ENCODE data around the gene TRUB1.

Gene TRUB1

GRCh38 chr10:114905450-114905849 lies 32.5 kb upstream of the TRUB1 start:
- H4K20me1 ChIP-seq (ENCODE audit: control insufficient read depth, insufficient read depth, low read depth, low read length): no peaks in the 10 kb centered on the region
- no peaks in the 10 kb centered on the region for H3K9me2 ChIP-seq (replicated peaks; ENCODE audit: control insufficient read depth, low read length)
- H3K4me3 ChIP-seq (ENCODE audit: low read length): no peak overlapping the region
- no peaks in the 10 kb centered on the region for H3K9me3 ChIP-seq (ENCODE audit: control insufficient read depth, insufficient read depth, low read length)
- H3K36me3 ChIP-seq (ENCODE audit: control insufficient read depth, low read length): no peaks in the 10 kb centered on the region
- H3K27me3 ChIP-seq (ENCODE audit: control insufficient read depth, low read length): peaks cover 14% of the 10 kb centered on the region
- H3K79me2 ChIP-seq (ENCODE audit: control insufficient read depth, low read length): no peaks in the 10 kb centered on the region
- H3K27ac ChIP-seq (ENCODE audit: low read depth, low read length): no peak overlapping the region
- no peak overlapping the region for H3K4me2 ChIP-seq (ENCODE audit: low read length)
- H3K4me1 ChIP-seq (ENCODE audit: control insufficient read depth, low read length): no peaks in the 10 kb centered on the region
- no peaks in the 10 kb centered on the region for H3F3A ChIP-seq (ENCODE audit: control insufficient read depth, insufficient read depth)
- TF ChIP-seq EZH2phosphoT487 (IDR thresholded peaks at IDR 0.05; ENCODE audit: borderline replicate concordance, low read length): no peak
- TF ChIP-seq, protein P1, sequence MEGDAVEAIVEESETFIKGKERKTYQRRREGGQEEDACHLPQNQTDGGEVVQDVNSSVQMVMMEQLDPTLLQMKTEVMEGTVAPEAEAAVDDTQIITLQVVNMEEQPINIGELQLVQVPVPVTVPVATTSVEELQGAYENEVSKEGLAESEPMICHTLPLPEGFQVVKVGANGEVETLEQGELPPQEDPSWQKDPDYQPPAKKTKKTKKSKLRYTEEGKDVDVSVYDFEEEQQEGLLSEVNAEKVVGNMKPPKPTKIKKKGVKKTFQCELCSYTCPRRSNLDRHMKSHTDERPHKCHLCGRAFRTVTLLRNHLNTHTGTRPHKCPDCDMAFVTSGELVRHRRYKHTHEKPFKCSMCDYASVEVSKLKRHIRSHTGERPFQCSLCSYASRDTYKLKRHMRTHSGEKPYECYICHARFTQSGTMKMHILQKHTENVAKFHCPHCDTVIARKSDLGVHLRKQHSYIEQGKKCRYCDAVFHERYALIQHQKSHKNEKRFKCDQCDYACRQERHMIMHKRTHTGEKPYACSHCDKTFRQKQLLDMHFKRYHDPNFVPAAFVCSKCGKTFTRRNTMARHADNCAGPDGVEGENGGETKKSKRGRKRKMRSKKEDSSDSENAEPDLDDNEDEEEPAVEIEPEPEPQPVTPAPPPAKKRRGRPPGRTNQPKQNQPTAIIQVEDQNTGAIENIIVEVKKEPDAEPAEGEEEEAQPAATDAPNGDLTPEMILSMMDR (IDR thresholded peaks at IDR 0.05; ENCODE audit: low read depth, low read length, poor library complexity, severe bottlenecking): no peak

GRCh38 chr10:114906981-114907380 lies 31.0 kb upstream of the TRUB1 start:
- Histone ChIP-seq H3K27ac (ENCODE audit: low read depth, low read length) (no peak overlapping the region), H3K4me1 (ENCODE audit: control insufficient read depth, low read length) (no peaks in the 10 kb centered on the region), H3K4me2 (ENCODE audit: low read length) (no peak overlapping the region), H3F3A (ENCODE audit: control insufficient read depth, insufficient read depth) (no peaks in the 10 kb centered on the region), H3K36me3 (ENCODE audit: control insufficient read depth, low read length) (no peaks in the 10 kb centered on the region), H3K9me3 (ENCODE audit: control insufficient read depth, insufficient read depth, low read length) (no peaks in the 10 kb centered on the region), H3K79me2 (ENCODE audit: control insufficient read depth, low read length) (no peaks in the 10 kb centered on the region), H3K9me2 (replicated peaks; ENCODE audit: control insufficient read depth, low read length) (no peaks in the 10 kb centered on the region), H4K20me1 (ENCODE audit: control insufficient read depth, insufficient read depth, low read depth, low read length) (no peaks in the 10 kb centered on the region), H3K27me3 (ENCODE audit: control insufficient read depth, low read length) (peaks cover 14% of the 10 kb centered on the region), H3K4me3 (ENCODE audit: low read length) (no peak overlapping the region)
- TF ChIP-seq, protein P1 (IDR thresholded peaks at IDR 0.05; ENCODE audit: low read depth, low read length, poor library complexity, severe bottlenecking): no peak
- no peak for TF ChIP-seq EZH2phosphoT487 (IDR thresholded peaks at IDR 0.05; ENCODE audit: borderline replicate concordance, low read length)

DNA sequence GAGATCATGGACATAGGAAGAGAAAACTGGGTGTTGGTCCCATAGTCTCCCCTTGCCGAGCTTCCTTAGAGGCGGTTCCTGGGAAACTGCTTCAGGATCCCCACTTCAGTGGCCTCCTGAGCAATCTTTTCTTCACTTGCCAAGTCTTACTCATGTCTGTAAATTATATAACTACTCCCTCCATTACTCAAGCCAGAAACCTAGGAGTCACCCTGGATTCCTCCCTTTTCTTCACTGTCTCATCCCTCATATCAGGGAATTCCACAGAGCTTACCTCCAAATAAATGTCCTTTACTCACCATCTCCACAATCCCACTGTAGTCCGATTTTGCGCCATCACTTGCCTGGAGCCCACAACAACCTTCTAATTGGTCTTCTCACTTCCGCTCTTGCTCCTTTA lies 29.1 kb upstream of the TRUB1 start:
- H3K9me2 ChIP-seq (replicated peaks; ENCODE audit: control insufficient read depth, low read length): no peaks in the 10 kb centered on the region
- peaks cover 14% of the 10 kb centered on the region for H3K27me3 ChIP-seq (ENCODE audit: control insufficient read depth, low read length)
- H3K79me2 ChIP-seq (ENCODE audit: control insufficient read depth, low read length): no peaks in the 10 kb centered on the region
- H3K27ac ChIP-seq (ENCODE audit: low read depth, low read length): no peak overlapping the region
- no peaks in the 10 kb centered on the region for H3K9me3 ChIP-seq (ENCODE audit: control insufficient read depth, insufficient read depth, low read length)
- H4K20me1 ChIP-seq (ENCODE audit: control insufficient read depth, insufficient read depth, low read depth, low read length): no peaks in the 10 kb centered on the region
- H3K4me3 ChIP-seq (ENCODE audit: low read length): no peak overlapping the region
- no peaks in the 10 kb centered on the region for H3F3A ChIP-seq (ENCODE audit: control insufficient read depth, insufficient read depth)
- no peaks in the 10 kb centered on the region for H3K36me3 ChIP-seq (ENCODE audit: control insufficient read depth, low read length)
- TF ChIP-seq EZH2phosphoT487 (IDR thresholded peaks at IDR 0.05; ENCODE audit: borderline replicate concordance, low read length): no peak
- TF ChIP-seq, protein P1 (IDR thresholded peaks at IDR 0.05; ENCODE audit: low read depth, low read length, poor library complexity, severe bottlenecking): no peak
- H3K4me2 ChIP-seq (ENCODE audit: low read length): no peak overlapping the region
- no peaks in the 10 kb centered on the region for H3K4me1 ChIP-seq (ENCODE audit: control insufficient read depth, low read length)
